NOMO-1 treated with DMSO at 0.1 percent for 48 hours (cell line): Measurements from ENCODE around the gene ME1.
A peak's percentile ranks its signal among the peaks of the same experiment; 100 is the strongest.
"Not testable (repeated sequence)": the region's sequence is repeated elsewhere in the genome, so short reads cannot be mapped to it uniquely, and the experiment has no call there.

ENCODE experiments used
- DNase-seq: peaks from one replicate; lab custom pipeline; 2025; ENCODE audit not compliant: unreplicated experiment; lab: John Stamatoyannopoulos, UW

The ME1 gene

DNA sequence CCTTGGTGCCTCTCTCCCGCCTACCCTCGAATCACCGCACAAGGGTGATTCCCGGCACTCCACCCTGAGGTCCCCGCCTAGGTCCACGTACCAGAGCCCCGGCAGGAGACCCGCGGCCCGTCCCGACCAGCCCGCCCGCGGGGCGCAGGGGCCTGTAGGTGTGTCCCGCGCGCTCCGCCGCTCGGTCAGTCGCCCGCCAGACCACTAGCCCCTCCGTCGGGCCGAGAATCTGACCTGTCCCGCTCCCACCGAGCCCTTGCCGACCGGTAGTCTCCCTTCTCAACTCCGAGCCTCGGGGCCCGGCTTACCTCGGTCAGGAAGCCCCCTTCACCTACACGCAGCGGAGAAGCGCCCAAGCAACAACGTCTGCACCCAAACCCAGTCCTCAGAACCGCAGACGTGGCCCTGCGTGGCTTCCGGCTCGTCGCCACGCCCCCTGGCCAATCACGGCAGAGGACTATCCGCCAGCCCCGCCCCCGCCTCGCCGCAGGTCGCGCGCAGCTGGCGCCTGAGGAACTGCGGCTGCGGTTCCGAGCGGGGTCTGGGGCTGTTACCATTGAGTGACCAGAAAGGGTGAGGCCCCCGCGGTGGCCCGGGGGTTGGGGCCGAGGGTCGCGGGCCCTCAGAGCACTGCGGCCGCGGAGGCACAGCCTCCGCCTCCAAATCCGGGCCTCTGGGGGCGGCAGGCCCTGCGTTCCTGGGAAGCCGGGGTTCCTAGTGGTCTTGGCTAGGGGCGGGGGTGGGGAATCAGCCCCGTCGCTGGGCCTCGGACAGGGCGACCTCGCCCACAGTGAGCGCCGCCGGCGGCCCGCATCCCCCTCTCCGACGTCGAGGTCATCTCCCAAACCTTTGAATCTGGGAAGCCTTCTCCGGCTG is 237.7 kb downstream of the ME1 start, which contains the start of the genes PGM3 and RWDD2A:
Gene PGM3 (minus strand): TSS at position 395 of the 876 bp plus-strand sequence. CDS start 2,253 bp downstream, outside the sequence.
Gene RWDD2A (plus strand): TSS at position 487 of the 876 bp plus-strand sequence. CDS start 1,095 bp downstream, outside the sequence.
- DNase-seq = peak; percentile 81

GRCh38 chr6:83192456-83192855 is 238.4 kb downstream of the ME1 start:
- no peak for DNase-seq

DNA sequence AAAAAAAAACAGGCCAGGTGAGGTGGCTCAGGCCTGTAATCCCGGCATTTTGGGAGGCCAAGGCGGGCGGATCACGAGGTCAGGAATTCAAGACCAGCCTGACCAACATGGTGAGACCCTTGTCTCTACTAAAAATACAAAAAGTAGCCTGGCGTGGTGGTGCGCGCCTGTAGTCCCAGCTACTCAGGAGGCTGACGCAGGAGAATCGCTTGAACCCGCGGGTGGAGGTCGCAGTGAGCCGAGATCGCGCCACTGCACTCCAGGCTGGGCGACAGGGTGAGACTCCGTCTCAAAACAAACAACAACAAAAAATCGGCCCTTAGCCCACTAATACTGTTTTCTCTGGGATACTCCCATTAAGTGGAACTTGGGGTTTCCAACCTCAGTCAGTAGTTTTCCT is 238.9 kb downstream of the ME1 start:
- not testable (repeated sequence) for DNase-seq

DNA sequence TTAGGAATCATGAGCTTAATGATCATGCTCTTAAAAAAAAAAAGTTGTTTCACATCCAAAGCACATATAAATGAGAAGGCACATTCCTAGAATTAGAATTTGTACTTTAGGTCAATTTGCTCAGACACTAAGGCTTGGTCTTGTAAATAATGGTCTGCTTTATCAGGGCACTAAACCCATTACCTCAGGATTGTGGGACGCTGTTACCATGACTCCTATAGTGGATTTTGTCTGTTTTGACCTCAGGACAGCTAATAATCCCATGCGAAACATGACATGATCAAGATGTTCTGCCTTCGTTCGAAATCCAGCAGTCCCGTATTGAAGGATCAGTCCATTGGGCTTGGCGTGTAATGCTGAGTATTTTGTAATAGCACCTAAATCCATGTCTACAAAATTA is 240.2 kb downstream of the ME1 start:
- DNase-seq = no peak

GRCh38 chr6:83188501-83188900 is 242.3 kb downstream of the ME1 start:
- DNase-seq = no peak

GRCh38 chr6:83185096-83185495 is 245.8 kb downstream of the ME1 start:
- DNase-seq = no peak

GRCh38 chr6:83183082-83183828 is 247.6 kb downstream of the ME1 start:
- no peak for DNase-seq

GRCh38 chr6:83182114-83182513 is 248.7 kb downstream of the ME1 start:
- DNase-seq = no peak

DNA sequence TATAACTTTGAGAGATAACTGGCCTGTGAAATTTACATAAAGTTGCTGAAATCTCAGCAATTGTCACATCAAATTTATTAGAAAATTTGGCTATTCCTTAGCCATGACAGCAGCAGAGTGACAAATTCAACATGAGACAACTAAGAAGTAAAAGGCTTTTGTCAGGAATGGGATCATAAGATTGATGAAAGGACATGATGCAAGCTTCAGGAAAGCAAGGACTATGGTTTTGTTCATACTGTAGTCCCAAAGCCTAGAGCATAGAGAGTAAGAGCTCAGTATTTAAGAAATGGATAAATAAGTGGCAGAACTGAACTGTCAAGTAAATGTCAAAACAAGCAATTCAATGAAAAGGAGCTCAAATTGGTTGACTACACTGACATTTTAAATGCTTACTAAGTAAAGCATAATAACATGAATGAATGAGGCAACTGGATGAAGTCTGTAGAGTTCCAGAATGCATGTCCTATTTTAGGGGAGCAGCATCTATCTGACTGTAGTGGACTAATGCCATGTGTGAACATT is 250.4 kb downstream of the ME1 start:
- DNase-seq = no peak

GRCh38 chr6:83176246-83176645 is 254.6 kb downstream of the ME1 start:
- DNase-seq = no peak

GRCh38 chr6:83169511-83169910 is 261.3 kb downstream of the ME1 start:
- no peak for DNase-seq

DNA sequence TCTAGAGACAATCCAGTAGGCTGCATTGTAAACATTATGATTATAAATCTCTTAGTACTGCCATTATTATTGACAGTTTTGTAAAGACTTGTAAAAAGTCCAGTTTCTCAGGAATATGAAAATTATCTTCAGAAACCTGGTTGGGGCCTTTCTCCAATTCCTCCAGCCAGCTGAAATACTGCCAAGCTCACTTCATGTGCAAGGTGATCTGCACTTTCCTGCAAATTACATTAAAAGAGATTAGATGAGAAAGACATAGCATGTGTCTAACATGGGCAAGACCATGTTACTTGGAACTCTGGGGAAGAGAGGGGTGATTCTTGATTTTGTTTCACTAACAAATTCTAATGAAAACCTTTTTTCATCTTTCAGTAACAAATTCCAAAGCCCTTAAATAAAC is 261.7 kb downstream of the ME1 start:
- no peak for DNase-seq

DNA sequence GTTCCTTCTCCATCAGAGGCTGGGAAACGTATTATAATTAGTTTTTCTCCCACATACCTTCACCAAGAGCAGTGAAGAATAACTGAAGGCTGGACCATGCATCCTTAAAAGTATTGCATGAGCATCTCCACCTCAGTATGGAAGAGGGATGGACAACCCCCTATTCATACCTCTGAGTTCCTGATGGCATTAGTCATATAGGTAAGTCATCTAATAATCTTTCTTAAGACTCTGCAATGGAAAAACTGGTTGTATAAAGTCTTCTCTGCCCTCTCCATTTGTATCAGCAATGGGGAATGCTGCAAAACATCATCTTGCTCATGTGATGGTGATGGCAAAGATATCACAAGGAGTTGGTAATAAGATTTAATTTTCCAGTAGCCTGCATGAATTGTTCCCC is 262.3 kb downstream of the ME1 start:
- no peak for DNase-seq

- DNase-seq = no peak
Measured at GRCh38 chr6:83167726-83168278, 263.0 kb downstream of the ME1 start.
